ENCODE results near the gene KRT13. TPM values are rescaled to one million over a fixed set of nuclear protein-coding genes. Genes with fewer than 3 reads are reported as not detected.
"Not testable (repeated sequence)": the region's sequence is repeated elsewhere in the genome, so short reads cannot be mapped to it uniquely, and the experiment has no call there.

The KRT13 gene
- total and polyA plus RNA-seq, 2 donors (not counting 1 experiment from before 2014, with no cell fraction given): not detected

GRCh38 chr17:41544935-41545334 lies 39.5 kb upstream of the KRT13 start:
- DNase-seq: no peak
- TF ChIP-seq CTCF (IDR thresholded peaks at IDR 0.05) (no peak), EZH2 (IDR thresholded peaks at IDR 0.05; ENCODE audit: borderline replicate concordance, insufficient read depth, low read depth, low read length, poor library complexity, severe bottlenecking) (no peak)
- no peak overlapping the region for H3K9ac ChIP-seq (ENCODE audit: low read length)
- H4K20me1 ChIP-seq (ENCODE audit: control insufficient read depth, insufficient read depth, low read length, poor library complexity, severe bottlenecking): no peaks in the 10 kb centered on the region
- intact Hi-C loops (cut with micrococcal nuclease): no loop called here
- peaks cover 8% of the 10 kb centered on the region for H3K4me1 Mint-ChIP-seq
- H3K27ac ChIP-seq (ENCODE audit: low read length in 2 of 2): no peak overlapping the region
- 92% methylated on average over 2 of the region's 5 CpGs for WGBS (ENCODE audit: insufficient coverage)
- ChIA-PET CTCF (interaction anchor here (0.6 kb wide), 1 partner anchor 429 kb away, joined by 3 read pairs; no protein-coding TSS in a partner anchor), POLR2A (no interaction called here)
- no peak overlapping the region for H3K4me3 Mint-ChIP-seq
- H3K9me3 ChIP-seq (ENCODE audit: control extremely low read depth in 1 of 3, control insufficient read depth in 2 of 3, insufficient read depth in 1 of 3, low read length in 2 of 3): peaks cover 0 to 22% (median 0%) of the 10 kb centered on the region in 3 donors
- no peaks in the 10 kb centered on the region for H3K9me3 Mint-ChIP-seq (ENCODE audit: insufficient read depth)
- no peak overlapping the region for H3K4me2 ChIP-seq (replicated peaks; ENCODE audit: low read depth, low read length, poor library complexity, severe bottlenecking)
- H2AFZ ChIP-seq (ENCODE audit: insufficient read depth, low read depth, low read length, poor library complexity, severe bottlenecking): no peak overlapping the region
- H3K27me3 ChIP-seq (replicated peaks in 1 of 4; ENCODE audit: control extremely low read depth in 1 of 4, control insufficient read depth in 3 of 4, insufficient read depth in 4 of 4, low read length in 3 of 4): peaks cover 0 to 26% (median 6%) of the 10 kb centered on the region in 4 experiments
- no peak overlapping the region for H3K4me3 ChIP-seq (ENCODE audit: control extremely low read depth in 1 of 5, extremely low read depth in 1 of 5, insufficient read depth in 1 of 5, low read depth in 2 of 5, low read length in 4 of 5)
- no peak for ATAC-seq (ENCODE audit: low read depth)
- no peaks in the 10 kb centered on the region for H3K36me3 ChIP-seq (replicated peaks in 1 of 2; ENCODE audit: control extremely low read depth in 1 of 2, control insufficient read depth in 1 of 2, extremely low read depth in 1 of 2, insufficient read depth in 2 of 2, low read length in 1 of 2)
- H3K79me2 ChIP-seq (ENCODE audit: control insufficient read depth, insufficient read depth, low read length): no peaks in the 10 kb centered on the region
- H3K27me3 Mint-ChIP-seq: peaks cover 29% of the 10 kb centered on the region
- H3K4me1 ChIP-seq (ENCODE audit: control insufficient read depth in 2 of 2, insufficient read depth in 2 of 2, low read length in 2 of 2): peaks cover 8 to 13% of the 10 kb centered on the region in 2 donors
- H3K27ac Mint-ChIP-seq: no peak overlapping the region

- Histone ChIP-seq H3K36me3 (replicated peaks in 1 of 2; ENCODE audit: control extremely low read depth in 1 of 2, control insufficient read depth in 1 of 2, extremely low read depth in 1 of 2, insufficient read depth in 2 of 2, low read length in 1 of 2) (no peaks in the 10 kb centered on the region), H2AFZ (ENCODE audit: insufficient read depth, low read depth, low read length, poor library complexity, severe bottlenecking) (no peak overlapping the region), H3K4me1 (ENCODE audit: control insufficient read depth in 2 of 2, insufficient read depth in 2 of 2, low read length in 2 of 2) (peaks cover 8 to 12% of the 10 kb centered on the region in 2 donors), H3K4me3 (ENCODE audit: control extremely low read depth in 1 of 5, extremely low read depth in 1 of 5, insufficient read depth in 1 of 5, low read depth in 2 of 5, low read length in 4 of 5) (no peak overlapping the region), H3K9ac (ENCODE audit: low read length) (no peak overlapping the region), H4K20me1 (ENCODE audit: control insufficient read depth, insufficient read depth, low read length, poor library complexity, severe bottlenecking) (no peaks in the 10 kb centered on the region), H3K27ac (ENCODE audit: low read length in 2 of 2) (no peak overlapping the region), H3K4me2 (replicated peaks; ENCODE audit: low read depth, low read length, poor library complexity, severe bottlenecking) (no peak overlapping the region), H3K9me3 (ENCODE audit: control extremely low read depth in 1 of 3, control insufficient read depth in 2 of 3, insufficient read depth in 1 of 3, low read length in 2 of 3) (peaks cover 0 to 22% (median 0%) of the 10 kb centered on the region in 3 donors), H3K79me2 (ENCODE audit: control insufficient read depth, insufficient read depth, low read length) (no peaks in the 10 kb centered on the region), H3K27me3 (replicated peaks in 1 of 4; ENCODE audit: control extremely low read depth in 1 of 4, control insufficient read depth in 3 of 4, insufficient read depth in 4 of 4, low read length in 3 of 4) (peaks cover 0 to 23% (median 6%) of the 10 kb centered on the region in 4 experiments)
- CTCF ChIA-PET: interaction anchor here (0.5 to 0.6 kb wide), 2 partner anchors 430 to 1239 kb away, joined by 3 to 4 read pairs; no protein-coding TSS in a partner anchor
- ATAC-seq (ENCODE audit: low read depth) (no peak), DNase-seq (no peak)
- no peak for TF ChIP-seq EZH2 (IDR thresholded peaks at IDR 0.05; ENCODE audit: borderline replicate concordance, insufficient read depth, low read depth, low read length, poor library complexity, severe bottlenecking)
- TF ChIP-seq CTCF (IDR thresholded peaks at IDR 0.05): no peak
- intact Hi-C loops (cut with micrococcal nuclease): no loop called here
- Mint-ChIP-seq H3K4me3 (no peak overlapping the region), H3K9me3 (ENCODE audit: insufficient read depth) (no peaks in the 10 kb centered on the region), H3K27me3 (peaks cover 29% of the 10 kb centered on the region), H3K4me1 (peaks cover 7% of the 10 kb centered on the region), H3K27ac (no peak overlapping the region)
- WGBS (ENCODE audit: insufficient coverage): 100% methylated on average over 2 of the region's 5 CpGs
- POLR2A ChIA-PET: no interaction called here
Observed at GRCh38 chr17:41544491-41544892, 39.1 kb upstream of the KRT13 start.

- H3K4me3 ChIP-seq (ENCODE audit: control extremely low read depth in 1 of 5, extremely low read depth in 1 of 5, insufficient read depth in 1 of 5, low read depth in 2 of 5, low read length in 4 of 5); H4K20me1 ChIP-seq (ENCODE audit: control insufficient read depth, insufficient read depth, low read length, poor library complexity, severe bottlenecking); H3K27ac Mint-ChIP-seq; POLR2A ChIA-PET; H3K4me2 ChIP-seq (replicated peaks; ENCODE audit: low read depth, low read length, poor library complexity, severe bottlenecking); H3K79me2 ChIP-seq (ENCODE audit: control insufficient read depth, insufficient read depth, low read length); H3K9me3 Mint-ChIP-seq (ENCODE audit: insufficient read depth); intact Hi-C loops (cut with micrococcal nuclease); H3K27ac ChIP-seq (ENCODE audit: low read length in 2 of 2); DNase-seq; H3K9ac ChIP-seq (ENCODE audit: low read length); H3K4me1 Mint-ChIP-seq; ATAC-seq (ENCODE audit: low read depth); H3K4me1 ChIP-seq (ENCODE audit: control insufficient read depth in 2 of 2, insufficient read depth in 2 of 2, low read length in 2 of 2); H3K36me3 ChIP-seq (replicated peaks in 1 of 2; ENCODE audit: control extremely low read depth in 1 of 2, control insufficient read depth in 1 of 2, extremely low read depth in 1 of 2, insufficient read depth in 2 of 2, low read length in 1 of 2); H3K4me3 Mint-ChIP-seq; H2AFZ ChIP-seq (ENCODE audit: insufficient read depth, low read depth, low read length, poor library complexity, severe bottlenecking): not testable (repeated sequence)
- H3K27me3 Mint-ChIP-seq: peaks cover 22% of the 10 kb centered on the region
- Histone ChIP-seq H3K27me3 (replicated peaks in 1 of 4; ENCODE audit: control extremely low read depth in 1 of 4, control insufficient read depth in 3 of 4, insufficient read depth in 4 of 4, low read length in 3 of 4) (peaks cover 0 to 11% (median 0%) of the 10 kb centered on the region in 4 experiments), H3K9me3 (ENCODE audit: control extremely low read depth in 1 of 3, control insufficient read depth in 2 of 3, insufficient read depth in 1 of 3, low read length in 2 of 3) (peaks cover 0 to 13% (median 0%) of the 10 kb centered on the region in 3 donors)
- WGBS (ENCODE audit: insufficient coverage): 88% methylated on average over 9 of the region's 10 CpGs
- CTCF ChIA-PET: interaction anchor here (0.6 kb wide), 1 partner anchor 387 kb away, joined by 3 read pairs; no protein-coding TSS in a partner anchor
Observed at GRCh38 chr17:41542786-41543185, 37.4 kb upstream of the KRT13 start.

All from B cell (primary cell).